DMS53 treated with DMSO at 0.1 percent for 48 hours (cell line): ENCODE measurements around the gene SNHG17.
"Not testable (repeated sequence)": the region's sequence is repeated elsewhere in the genome, so short reads cannot be mapped to it uniquely, and the experiment has no call there.

Source experiments
- DNase-seq: peaks from one replicate; lab custom pipeline; 2025; ENCODE audit not compliant: unreplicated experiment; lab: John Stamatoyannopoulos, UW

Gene SNHG17

GRCh38 chr20:38434770-38435554, at the start of gene SNHG17:
Gene SNHG17 (minus strand): TSS chr20:38435328.
- peak; percentile 58 for DNase-seq

- DNase-seq = no peak
These were observed 44.5 kb upstream of the SNHG17 start for GRCh38 chr20:38479596-38479995.

GRCh38 chr20:38477747-38478146, 42.6 kb upstream of the SNHG17 start:
- no peak for DNase-seq

GRCh38 chr20:38473367-38473795, 38.3 kb upstream of the SNHG17 start:
- no peak for DNase-seq

- DNase-seq = peak; percentile 98
These were observed 37.6 kb upstream of the SNHG17 start, which contains the start of gene RALGAPB for GRCh38 chr20:38472513-38473366. Gene RALGAPB (plus strand): TSS chr20:38472843. CDS start chr20:38488433, 15,590 bp downstream.

GRCh38 chr20:38471987-38472512, 36.9 kb upstream of the SNHG17 start:
- DNase-seq = no peak

- DNase-seq = no peak
These were observed 36.1 kb upstream of the SNHG17 start for GRCh38 chr20:38471245-38471644.

- no peak for DNase-seq
These were observed 31.9 kb upstream of the SNHG17 start for GRCh38 chr20:38466983-38467382.

GRCh38 chr20:38466171-38466570, 31.0 kb upstream of the SNHG17 start:
- DNase-seq = no peak

- not testable (repeated sequence) for DNase-seq
These were observed 26.4 kb upstream of the SNHG17 start for GRCh38 chr20:38461569-38461968.

- DNase-seq = not testable (repeated sequence)
These were observed 26.0 kb upstream of the SNHG17 start for GRCh38 chr20:38461167-38461566.

GRCh38 chr20:38460631-38461030, 25.5 kb upstream of the SNHG17 start:
- not testable (repeated sequence) for DNase-seq

GRCh38 chr20:38460040-38460623, 25.0 kb upstream of the SNHG17 start:
- peak; percentile 54 for DNase-seq

GRCh38 chr20:38458314-38458713, 23.2 kb upstream of the SNHG17 start:
- DNase-seq = no peak

GRCh38 chr20:38454556-38455473, 19.7 kb upstream of the SNHG17 start:
- DNase-seq = no peak

- DNase-seq = no peak
These were observed 18.8 kb upstream of the SNHG17 start for GRCh38 chr20:38453941-38454340.

GRCh38 chr20:38452880-38453624, 17.9 kb upstream of the SNHG17 start:
- DNase-seq = no peak

- DNase-seq = no peak
These were observed 15.4 kb upstream of the SNHG17 start for GRCh38 chr20:38450412-38450975.

- no peak for DNase-seq
These were observed 13.9 kb upstream of the SNHG17 start for GRCh38 chr20:38449046-38449445.
